T-cell (primary cell): ENCODE measurements around the gene ATOX1. TPM values are rescaled to one million over a fixed set of nuclear protein-coding genes. Genes with fewer than 3 reads are reported as not detected.
"Not testable (repeated sequence)": the region's sequence is repeated elsewhere in the genome, so short reads cannot be mapped to it uniquely, and the experiment has no call there.

Source experiments
- ATAC-seq, 4 experiments: fragments of 200-7000 bp in 3 of 4; fragments of 150-1000 bp in 1 of 4; cut with Tn5 transposase; replicated peaks in 1 of 4; 1 replicate in 3 of 4; 2 replicates in 1 of 4; pipeline ENCODE4 v1.10.0; 2021; ENCODE audit warnings: moderate library complexity in 3 of 4, mild to moderate bottlenecking in 2 of 4, moderate number of reproducible peaks in 1 of 4
- CTCF ChIA-PET, 2 donors: fragments of 300-600 bp; sonication (Branson Sonifier 250); formaldehyde crosslinking; loops; one replicate each; lab custom pipeline; 2022; ENCODE audit warnings: antibody characterized with exemption in 2 of 2; lab: Charles Lee
- POLR2A ChIA-PET, 2 donors: fragments of 300-600 bp; sonication (Branson Sonifier 250); formaldehyde crosslinking; loops; one replicate each; lab custom pipeline; 2022; ENCODE audit warnings: antibody characterized with exemption in 2 of 2; lab: Charles Lee
- DNase-seq, 35 experiments: peaks; one replicate each; pipeline versions ENCODE4 v3.0.0 to v3.0.0-alpha.2; 2013 to 2023
- H3K27ac ChIP-seq: one replicate; pipeline ENCODE4 v1.5.1; 2013; ENCODE audit warnings: low read length
- H3K27me3 ChIP-seq, 2 experiments: replicated peaks in 1 of 2; 1 replicate in 1 of 2; 2 replicates in 1 of 2; pipeline versions ENCODE4 v1.6.1 to v1.7.0; 2013; ENCODE audit warnings: low read length in 1 of 2, mixed read lengths in 1 of 2; ENCODE audit not compliant: control insufficient read depth in 2 of 2, insufficient read depth in 2 of 2; ENCODE audit errors: extremely low read depth in 1 of 2
- H3K36me3 ChIP-seq, 2 donors: 1 replicate in 1 of 2; 2 replicates in 1 of 2; pipeline versions ENCODE4 v1.6.1 to v1.7.0; 2013; ENCODE audit warnings: low read length in 1 of 2; ENCODE audit not compliant: control insufficient read depth in 2 of 2, insufficient read depth in 1 of 2; ENCODE audit errors: extremely low read depth in 1 of 2
- H3K4me1 ChIP-seq, 2 experiments: 1 replicate in 1 of 2; 2 replicates in 1 of 2; pipeline versions ENCODE4 v1.6.1 to v1.7.0; 2013; ENCODE audit warnings: low read length in 2 of 2, mixed read lengths in 1 of 2; ENCODE audit not compliant: insufficient read depth in 2 of 2, control insufficient read depth in 1 of 2; ENCODE audit errors: extremely low read depth in 1 of 2
- H3K4me3 ChIP-seq, 2 donors: 1 replicate in 1 of 2; 2 replicates in 1 of 2; pipeline versions ENCODE4 v1.5.1 to v1.7.0; 2013; ENCODE audit warnings: mild to moderate bottlenecking in 2 of 2, low read length in 1 of 2, moderate library complexity in 1 of 2; ENCODE audit not compliant: control insufficient read depth in 1 of 2; ENCODE audit errors: extremely low read depth in 1 of 2
- H3K9me3 ChIP-seq: 2 replicates; pipeline ENCODE4 v1.7.0; 2013
- H3K27ac Mint-ChIP-seq, 2 donors: one replicate each; pipeline ENCODE4 v1.8.0; 2020 to 2021; ENCODE audit warnings: mild to moderate bottlenecking in 2 of 2, mixed read lengths in 2 of 2
- H3K27me3 Mint-ChIP-seq, 2 donors: one replicate each; pipeline ENCODE4 v1.8.0; 2021 to 2022; ENCODE audit warnings: mixed read lengths in 2 of 2
- H3K36me3 Mint-ChIP-seq: one replicate; pipeline ENCODE4 v1.8.0; 2021; ENCODE audit warnings: mixed read lengths
- H3K4me1 Mint-ChIP-seq, 3 donors: one replicate each; pipeline ENCODE4 v1.8.0; 2020 to 2022; ENCODE audit warnings: mixed read lengths in 3 of 3, mild to moderate bottlenecking in 1 of 3
- H3K4me3 Mint-ChIP-seq, 3 donors: one replicate each; pipeline ENCODE4 v1.8.0; 2020 to 2022; ENCODE audit warnings: mild to moderate bottlenecking in 3 of 3, mixed read lengths in 3 of 3, moderate library complexity in 3 of 3
- H3K9me3 Mint-ChIP-seq, 3 donors: one replicate each; pipeline ENCODE4 v1.8.0; 2020 to 2022; ENCODE audit warnings: mixed read lengths in 3 of 3
- WGBS: methylation state at CpG from one replicate; pipeline ENCODE4 v1.1.5; 2013; ENCODE audit warnings: missing lambda C conversion rate; ENCODE audit not compliant: insufficient coverage; 5-methylcytosine and 5-hydroxymethylcytosine counted together
- total RNA-seq, 35 experiments: library from RNA in 6 of 35; stranded (reverse) in 6 of 35; fragments of 120-200 nt in 1 of 35; gene quantifications; one replicate each; pipeline versions ENCODE4 v1.2.1 to v1.2.4 and lab custom pipeline; 2013 to 2026

The ATOX1 gene
- total RNA-seq, 5 donors from 2014 or later (not counting 1 experiment from before 2014, with no cell fraction given) = 21.4 to 33.8 (median 30.9) TPM

- Histone ChIP-seq H3K4me1 (no peaks in the 10 kb centered on the region), H3K27me3 (no peaks in the 10 kb centered on the region), H3K27ac (no peak overlapping the region), H3K9me3 (no peaks in the 10 kb centered on the region), H3K4me3 (no peak overlapping the region), H3K36me3 (no peaks in the 10 kb centered on the region)
- Mint-ChIP-seq H3K9me3 (no peaks in the 10 kb centered on the region), H3K4me3 (no peak overlapping the region), H3K4me1 (no peaks in the 10 kb centered on the region), H3K36me3 (no peaks in the 10 kb centered on the region), H3K27ac (no peak overlapping the region), H3K27me3 (peaks cover 0 to 3% of the 10 kb centered on the region in 2 donors)
- ChIA-PET POLR2A (interaction anchor here in 1 of 2 donors (0.6 kb wide), 1 partner anchor 271 kb away, joined by 3 read pairs; no protein-coding TSS in a partner anchor), CTCF (interaction anchor here in 1 of 2 donors (0.6 kb wide), 1 partner anchor 47 kb away, joined by 3 read pairs; no protein-coding TSS in a partner anchor)
- no CpG with 5 or more reads among the region's 1 CpG for WGBS
- DNase-seq (no peak), ATAC-seq (no peak)
Measured at GRCh38 chr5:151703227-151703626, 55.2 kb downstream of the ATOX1 start.

- Mint-ChIP-seq H3K4me3 (no peak overlapping the region), H3K9me3 (no peaks in the 10 kb centered on the region), H3K27ac (no peak overlapping the region), H3K4me1 (no peaks in the 10 kb centered on the region), H3K36me3 (no peaks in the 10 kb centered on the region), H3K27me3 (peaks cover 3 to 5% of the 10 kb centered on the region in 2 donors)
- no peak for DNase-seq
- Histone ChIP-seq H3K4me3 (no peak overlapping the region), H3K9me3 (no peaks in the 10 kb centered on the region), H3K27ac (no peak overlapping the region), H3K27me3 (peaks cover 0 to 16% of the 10 kb centered on the region in 2 experiments), H3K4me1 (no peaks in the 10 kb centered on the region), H3K36me3 (no peaks in the 10 kb centered on the region)
- no peak for ATAC-seq
- ChIA-PET POLR2A (no interaction called here), CTCF (no interaction called here)
Measured at GRCh38 chr5:151700820-151701219, 57.6 kb downstream of the ATOX1 start.

GRCh38 chr5:151700296-151700695, 58.1 kb downstream of the ATOX1 start:
- CTCF ChIA-PET = no interaction called here

GRCh38 chr5:151699071-151699901, 59.1 kb downstream of the ATOX1 start:
- POLR2A ChIA-PET = no interaction called here
- Histone ChIP-seq H3K27ac (no peak overlapping the region), H3K27me3 (peaks cover 0 to 18% of the 10 kb centered on the region in 2 experiments), H3K4me1 (no peaks in the 10 kb centered on the region), H3K4me3 (no peak overlapping the region), H3K9me3 (no peaks in the 10 kb centered on the region), H3K36me3 (no peaks in the 10 kb centered on the region)
- Mint-ChIP-seq H3K27me3 (peaks cover 3 to 5% of the 10 kb centered on the region in 2 donors), H3K36me3 (no peaks in the 10 kb centered on the region), H3K9me3 (no peaks in the 10 kb centered on the region), H3K4me3 (no peak overlapping the region), H3K4me1 (no peaks in the 10 kb centered on the region), H3K27ac (no peak overlapping the region)
- DNase-seq = no peak
- no peak for ATAC-seq
- CTCF ChIA-PET = no interaction called here
- 83% methylated on average over 6 of the region's 13 CpGs for whole genome bisulfite sequencing

More at GRCh38 chr5:151700296-151700695, 58.1 kb downstream of the ATOX1 start:
- Histone ChIP-seq H3K27me3 (peaks cover 0 to 16% of the 10 kb centered on the region in 2 experiments), H3K27ac (no peak overlapping the region), H3K4me3 (no peak overlapping the region), H3K9me3 (no peaks in the 10 kb centered on the region), H3K36me3 (no peaks in the 10 kb centered on the region), H3K4me1 (no peaks in the 10 kb centered on the region)
- no peak overlapping the region for H3K4me3 Mint-ChIP-seq
- POLR2A ChIA-PET = no interaction called here
- no peaks in the 10 kb centered on the region for H3K36me3 Mint-ChIP-seq
- no peak overlapping the region for H3K27ac Mint-ChIP-seq
- DNase-seq (no peak), ATAC-seq (no peak)
- H3K9me3 Mint-ChIP-seq = no peaks in the 10 kb centered on the region
- WGBS = 100% methylated on average over 1 of the region's 2 CpGs
- H3K4me1 Mint-ChIP-seq = no peaks in the 10 kb centered on the region
- peaks cover 3 to 5% of the 10 kb centered on the region in 2 donors for H3K27me3 Mint-ChIP-seq

GRCh38 chr5:151698081-151698480, 60.4 kb downstream of the ATOX1 start:
- H3K27ac Mint-ChIP-seq, H3K4me3 ChIP-seq, H3K4me3 Mint-ChIP-seq, DNase-seq, H3K27ac ChIP-seq, H3K9me3 ChIP-seq, H3K9me3 Mint-ChIP-seq, POLR2A ChIA-PET, CTCF ChIA-PET, H3K4me1 ChIP-seq, ATAC-seq, H3K36me3 ChIP-seq, H3K4me1 Mint-ChIP-seq, H3K36me3 Mint-ChIP-seq, H3K27me3 Mint-ChIP-seq: not testable (repeated sequence)
- no CpG with 5 or more reads among the region's 4 CpGs for WGBS
- H3K27me3 ChIP-seq = peaks cover 0 to 22% of the 10 kb centered on the region in 2 experiments

GRCh38 chr5:151697452-151697851, 61.0 kb downstream of the ATOX1 start:
- no peak overlapping the region for H3K27ac ChIP-seq
- H3K4me1 Mint-ChIP-seq = no peaks in the 10 kb centered on the region
- ATAC-seq = no peak

More at GRCh38 chr5:151697452-151697851, 61.0 kb downstream of the ATOX1 start:
- DNase-seq = no peak
- Histone ChIP-seq H3K36me3 (no peaks in the 10 kb centered on the region), H3K4me3 (no peak overlapping the region), H3K9me3 (no peaks in the 10 kb centered on the region), H3K4me1 (no peaks in the 10 kb centered on the region), H3K27me3 (peaks cover 0 to 22% of the 10 kb centered on the region in 2 experiments)
- H3K36me3 Mint-ChIP-seq = no peaks in the 10 kb centered on the region
- no peak overlapping the region for H3K4me3 Mint-ChIP-seq
- no peaks in the 10 kb centered on the region for H3K9me3 Mint-ChIP-seq
- peaks cover 3 to 5% of the 10 kb centered on the region in 2 donors for H3K27me3 Mint-ChIP-seq
- ChIA-PET CTCF (no interaction called here), POLR2A (no interaction called here)
- WGBS = 80% methylated on average over 8 of the region's 8 CpGs
- H3K27ac Mint-ChIP-seq = no peak overlapping the region
